DMS153 treated with DMSO at 0.1 percent for 48 hours (cell line): ENCODE results near the gene MGAM2.

Experiments used
- DNase-seq: peaks from one replicate; lab custom pipeline; 2025; ENCODE audit not compliant: unreplicated experiment; lab: John Stamatoyannopoulos, UW

MGAM2 gene

DNA sequence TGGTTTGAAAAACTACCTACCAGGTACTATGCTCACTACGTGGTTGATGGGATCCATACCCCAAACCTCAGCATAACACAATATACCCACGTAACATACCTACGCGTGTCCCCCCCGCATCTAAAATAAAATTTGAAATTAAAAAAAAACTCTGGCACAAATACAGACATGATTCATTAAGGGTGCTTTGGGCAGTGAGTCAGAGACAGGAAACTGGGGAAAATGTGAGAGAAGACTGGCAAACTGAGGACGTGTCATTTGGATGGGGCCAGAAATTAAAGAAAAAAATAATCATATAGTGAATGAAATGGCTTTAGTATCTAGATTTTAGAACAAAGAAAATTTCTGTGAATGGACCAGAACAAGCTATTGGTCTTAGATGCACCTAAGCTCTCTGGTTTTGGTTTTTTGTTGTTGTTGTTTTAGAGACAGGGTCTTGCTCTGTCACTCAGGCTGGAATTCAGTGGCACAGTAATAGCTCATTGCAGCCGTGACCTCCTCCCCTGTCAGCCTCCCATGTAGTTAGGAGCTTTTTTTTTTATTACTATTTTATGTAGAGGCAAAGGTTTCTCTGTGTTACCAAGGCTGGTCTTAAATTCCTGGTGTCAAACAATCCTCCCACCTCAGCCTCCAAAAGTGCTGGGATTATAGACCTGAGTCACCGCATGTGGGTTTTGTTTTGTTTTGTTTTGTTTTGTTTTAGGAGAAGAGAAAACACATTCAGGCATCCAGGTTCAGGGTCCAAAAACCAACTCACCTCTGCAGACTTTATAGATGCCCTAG lies 152.3 kb downstream of the MGAM2 start:
- DNase-seq, result no peak
